ENCODE measurements around the gene ALAS2. TPM values are rescaled to one million over a fixed set of nuclear protein-coding genes. Genes with fewer than 3 reads are reported as not detected.

ALAS2 gene
- total RNA-seq, 1 experiment from 2014 or later = not detected

DNA sequence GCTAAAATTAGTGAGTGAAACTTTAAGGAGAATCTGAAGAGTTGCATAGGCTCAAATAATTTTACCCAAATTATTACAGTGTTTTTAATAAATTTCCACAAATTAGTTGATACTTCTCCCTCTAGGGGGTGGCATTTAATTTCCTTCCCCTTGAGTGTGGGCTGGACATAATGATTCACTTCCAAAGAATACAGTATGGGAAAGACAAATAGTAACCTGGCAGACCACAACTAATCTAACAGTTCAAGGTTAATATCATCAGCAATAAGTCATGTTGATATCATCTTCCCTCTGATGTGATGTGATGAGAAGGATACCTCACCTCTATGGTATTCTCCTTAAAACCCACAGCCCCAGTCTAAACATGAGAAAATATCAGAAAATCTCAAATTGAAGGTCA is 52.3 kb downstream of the ALAS2 start:
- Histone ChIP-seq H3K36me3 (no peaks in the 10 kb centered on the region), H3K4me3 (no peak overlapping the region), H3K27me3 (no peaks in the 10 kb centered on the region), H3K9me3 (no peaks in the 10 kb centered on the region)
- no peak for DNase-seq

DNA sequence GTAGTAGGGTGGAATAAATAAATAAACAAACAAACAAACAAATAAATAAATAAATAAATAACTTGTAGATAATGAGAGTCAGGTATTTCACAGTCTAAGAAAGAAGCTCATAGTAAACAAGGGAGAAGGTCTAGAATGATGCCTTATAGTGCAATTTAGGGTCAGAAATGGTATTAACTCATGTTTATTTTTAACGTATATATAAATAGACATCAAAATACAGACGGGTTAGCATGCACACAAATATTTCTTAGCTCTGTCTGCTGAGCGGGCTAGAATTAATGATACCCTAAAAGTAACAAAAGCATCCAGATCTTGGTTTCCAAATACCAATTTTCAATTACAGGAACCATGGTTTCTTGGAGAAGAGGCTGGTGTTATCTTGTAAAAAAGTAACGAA is 53.4 kb downstream of the ALAS2 start:
- Histone ChIP-seq H3K36me3 (no peaks in the 10 kb centered on the region), H3K4me3 (no peak overlapping the region), H3K27me3 (no peaks in the 10 kb centered on the region), H3K9me3 (no peaks in the 10 kb centered on the region)
- DNase-seq = no peak

DNA sequence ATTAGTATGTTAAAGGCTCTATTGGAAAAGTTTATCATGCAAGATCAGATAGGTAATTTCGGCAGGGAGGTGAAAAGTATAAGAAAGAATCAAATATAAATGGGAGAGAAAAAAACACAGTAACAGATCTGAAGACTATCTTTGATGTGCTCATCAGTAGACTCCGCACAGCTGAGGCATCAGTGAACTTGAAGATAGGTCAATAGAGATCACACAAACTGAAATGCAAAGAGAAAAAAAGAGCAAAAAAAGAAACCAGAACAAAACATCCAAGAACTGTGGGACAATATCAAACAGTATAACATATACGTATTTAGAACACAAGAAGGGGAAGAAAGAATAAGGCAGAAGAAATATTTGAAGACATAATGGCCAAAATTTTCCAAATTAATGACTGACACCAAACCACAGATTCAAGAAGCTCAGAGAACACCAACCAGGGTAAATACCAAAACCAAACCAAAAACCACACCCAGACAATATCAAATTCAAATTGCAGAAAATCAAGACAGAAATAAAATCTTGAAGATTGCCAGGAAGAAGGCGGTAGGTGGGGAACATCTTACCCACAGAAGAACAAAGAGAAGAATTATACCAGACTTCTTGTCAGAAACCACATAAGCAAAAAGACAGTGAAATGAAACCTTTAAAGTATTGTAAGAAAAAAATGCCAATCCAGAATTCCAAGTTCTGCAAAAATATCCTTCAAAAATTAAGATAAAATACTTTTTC is 65.8 kb downstream of the ALAS2 start:
- Histone ChIP-seq H3K27me3 (no peaks in the 10 kb centered on the region), H3K36me3 (no peaks in the 10 kb centered on the region), H3K9me3 (no peaks in the 10 kb centered on the region), H3K4me3 (no peak overlapping the region)
- no peak for DNase-seq

DNA sequence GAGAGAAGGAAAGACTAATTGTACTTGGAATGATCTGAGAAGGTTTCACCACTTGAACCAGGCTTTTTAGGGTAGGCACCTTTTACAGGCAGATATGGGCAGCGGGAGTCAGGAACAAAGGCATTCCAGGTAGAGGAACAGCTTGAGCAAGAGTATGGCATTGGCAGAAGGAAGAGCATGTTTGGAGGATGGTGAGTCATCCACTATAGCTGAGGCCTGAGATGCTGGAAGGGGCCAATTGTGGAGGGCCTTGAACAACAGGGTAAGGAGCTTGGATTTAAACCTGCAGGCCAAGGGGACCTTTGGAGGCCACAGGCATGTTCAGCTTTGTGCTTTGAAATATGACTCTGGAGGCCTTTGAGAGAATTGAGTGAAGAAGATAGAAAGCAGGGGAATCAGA is 69.0 kb downstream of the ALAS2 start:
- DNase-seq = no peak
- no peaks in the 10 kb centered on the region for H3K9me3 ChIP-seq
- no peak overlapping the region for H3K4me3 ChIP-seq
- H3K36me3 ChIP-seq = no peaks in the 10 kb centered on the region
- no peaks in the 10 kb centered on the region for H3K27me3 ChIP-seq

Other genes with a start within 250 kb of the ALAS2 start
- gene ITIH6, start 232.7 kb downstream of the ALAS2 start, total RNA-seq (2014; rRNA removed; shearing (Covaris generic); ENCODE audit: low replicate concordance) = not detected in 2 replicates
- gene MAGED2, start 223.2 kb downstream of the ALAS2 start, total RNA-seq (2014; rRNA removed; shearing (Covaris generic); ENCODE audit: low replicate concordance) = 161 and 170 TPM in 2 replicates
- gene TRO, start 110.2 kb downstream of the ALAS2 start, total RNA-seq (2014; rRNA removed; shearing (Covaris generic); ENCODE audit: low replicate concordance) = 2.8 and 3.7 TPM in 2 replicates
- not detected in 2 replicates for gene PFKFB1, start 36.8 kb downstream of the ALAS2 start, total RNA-seq (2014; rRNA removed; shearing (Covaris generic); ENCODE audit: low replicate concordance)
- 3.1 and 6.4 TPM in 2 replicates for gene APEX2, start 30.6 kb downstream of the ALAS2 start, total RNA-seq (2014; rRNA removed; shearing (Covaris generic); ENCODE audit: low replicate concordance)
- not detected in 2 replicates for gene PAGE2B, start 44.1 kb upstream of the ALAS2 start, total RNA-seq (2014; rRNA removed; shearing (Covaris generic); ENCODE audit: low replicate concordance)
- gene PAGE2, start 58.0 kb upstream of the ALAS2 start, total RNA-seq (2014; rRNA removed; shearing (Covaris generic); ENCODE audit: low replicate concordance) = not detected in 2 replicates
- gene PAGE5, start 189.4 kb upstream of the ALAS2 start, total RNA-seq (2014; rRNA removed; shearing (Covaris generic); ENCODE audit: low replicate concordance) = not detected in 2 replicates
- gene PAGE3, start 233.9 kb upstream of the ALAS2 start, total RNA-seq (2014; rRNA removed; shearing (Covaris generic); ENCODE audit: low replicate concordance) = not detected in 2 replicates

Measured in MG63 (cell line).